GM12878 (cell line): ENCODE results near the gene GNA15. TPM values are rescaled to one million over a fixed set of nuclear protein-coding genes. Genes with fewer than 3 reads are reported as not detected.

Source experiments
- ATAC-seq: fragments of 200-7000 bp; cut with Tn5 transposase; 3 replicates; pipeline ENCODE4 v1.9.1; 2020; ENCODE audit warnings: mild to moderate bottlenecking, moderate library complexity
- BruUV-seq: library from RNA; stranded (reverse); fragments of 400-500 nt; replicated peaks from 2 replicates; lab custom pipeline; 2021; lab: Mats Ljungman, UMichigan
- CTCF ChIA-PET: fragments of 300-600 bp; sonication (Branson Sonifier 250); formaldehyde crosslinking; extraction: SDS; loops from one replicate; lab custom pipeline; 2021; ENCODE audit warnings: inconsistent platforms; lab: Yijun Ruan, JAX
- POLR2A ChIA-PET: fragments of 350-600 bp; formaldehyde crosslinking; extraction: SDS; loops from one replicate; lab custom pipeline; 2021; ENCODE audit warnings: inconsistent platforms; lab: Charles Lee
- RAD21 ChIA-PET: fragments of 300-600 bp; sonication (Branson Sonifier 250); formaldehyde crosslinking; loops from one replicate; lab custom pipeline; 2023; ENCODE audit warnings: antibody characterized with exemption; ENCODE audit not compliant: unreplicated experiment; lab: Charles Lee
- SMC1A ChIA-PET: fragments of 300-600 bp; sonication (Branson Sonifier 250); formaldehyde crosslinking; loops from one replicate; lab custom pipeline; 2023; ENCODE audit not compliant: unreplicated experiment, uncharacterized antibody; lab: Charles Lee
- DNase-seq: peaks from one replicate; pipeline ENCODE4 v3.0.0-alpha.2; 2011; ENCODE audit warnings: low read depth, low spot score
- FAIRE-seq: peaks from 3 replicates; lab custom pipeline; 2011; peaks lifted over from hg19 to GRCh38; lab: Jason Lieb, UNC
- H2AFZ ChIP-seq: 2 replicates; pipeline ENCODE4 v1.6.0; 2011; ENCODE audit warnings: low read depth, low read length, control low read depth; ENCODE audit not compliant: control insufficient read depth
- H3K27ac ChIP-seq: 2 replicates; pipeline ENCODE4 v1.5.1; 2011; ENCODE audit warnings: control low read depth; ENCODE audit not compliant: control insufficient read depth, insufficient read depth
- H3K27me3 ChIP-seq, 2 experiments: replicated peaks in 1 of 2; 2 replicates each; pipeline versions ENCODE4 v1.6.0 to v1.6.1; 2011; ENCODE audit warnings: low read length in 1 of 2; ENCODE audit not compliant: control insufficient read depth in 2 of 2, insufficient read depth in 2 of 2
- H3K36me3 ChIP-seq, 2 experiments: 2 replicates each; pipeline ENCODE4 v1.5.1; 2011; ENCODE audit warnings: low read length in 1 of 2; ENCODE audit not compliant: control insufficient read depth in 2 of 2, insufficient read depth in 2 of 2
- H3K4me1 ChIP-seq: 2 replicates; pipeline ENCODE4 v1.6.1; 2011; ENCODE audit warnings: mild to moderate bottlenecking, low read length, moderate library complexity, mixed read lengths; ENCODE audit not compliant: control insufficient read depth, insufficient read depth
- H3K4me2 ChIP-seq: 2 replicates; pipeline ENCODE4 v1.6.0; 2011; ENCODE audit warnings: control low read depth; ENCODE audit not compliant: control insufficient read depth, insufficient read depth
- H3K4me3 ChIP-seq: fragments of 200-600 bp; sonication (generic); 2 replicates; pipeline ENCODE4 v1.5.1; 2016
- H3K79me2 ChIP-seq: 2 replicates; pipeline ENCODE4 v1.6.0; 2011; ENCODE audit warnings: low read length; ENCODE audit not compliant: control insufficient read depth, insufficient read depth
- H3K9ac ChIP-seq: 2 replicates; pipeline ENCODE4 v1.8.0; 2011; ENCODE audit warnings: low read length, control low read depth, mixed read lengths; ENCODE audit not compliant: control insufficient read depth, insufficient read depth
- H3K9me3 ChIP-seq: replicated peaks from 3 replicates; pipeline ENCODE4 v1.5.1; 2011; ENCODE audit warnings: mild to moderate bottlenecking, low read length; ENCODE audit not compliant: control insufficient read depth, insufficient read depth
- H4K20me1 ChIP-seq: 2 replicates; pipeline ENCODE4 v1.6.0; 2011; ENCODE audit not compliant: control insufficient read depth, insufficient read depth
- POLR2AphosphoS5 ChIP-seq: IDR thresholded peaks from 2 replicates; pipeline ENCODE4 v1.6.1; 2011; ENCODE audit warnings: mild to moderate bottlenecking, low read length, inconsistent platforms
- SIX5 ChIP-seq: IDR thresholded peaks from 2 replicates; pipeline ENCODE4 v1.6.1; 2011; ENCODE audit warnings: mild to moderate bottlenecking, low read depth, low read length, moderate library complexity; ENCODE audit not compliant: severe bottlenecking
- SMAD1 ChIP-seq: fragments of 450-650 bp; IDR thresholded peaks from 2 replicates; pipeline ENCODE4 v1.6.1; 2018; ENCODE audit warnings: mild to moderate bottlenecking, low read depth; ENCODE audit not compliant: partially characterized antibody
- SMAD5 ChIP-seq: IDR thresholded peaks from 2 replicates; pipeline ENCODE4 v1.6.1; 2016; ENCODE audit warnings: antibody characterized with exemption, low read depth
- SPI1 ChIP-seq: IDR thresholded peaks from 2 replicates; pipeline ENCODE4 v1.6.1; 2011; ENCODE audit warnings: low read depth, mild to moderate bottlenecking, low read length, moderate library complexity, borderline replicate concordance; ENCODE audit not compliant: insufficient read depth
- STAT1 ChIP-seq: fragments of 450-650 bp; conservative IDR thresholded peaks from 2 replicates; pipeline ENCODE4 v1.6.1; 2014; ENCODE audit warnings: antibody characterized with exemption, mild to moderate bottlenecking
- SUZ12 ChIP-seq: fragments of 200-600 bp; sonication (generic); IDR thresholded peaks from one replicate; pipeline ENCODE4 v1.6.1; 2018; ENCODE audit warnings: antibody characterized with exemption, mild to moderate bottlenecking; ENCODE audit not compliant: unreplicated experiment
- ZNF384 ChIP-seq: IDR thresholded peaks from 2 replicates; pipeline ENCODE4 v1.6.1; 2012; ENCODE audit warnings: low read depth, mild to moderate bottlenecking, low read length, improper control_type of control experiment, borderline replicate concordance
- WGBS: methylation state at CpG from one replicate; pipeline ENCODE4 v1.1.6; 2016; ENCODE audit warnings: low lambda C conversion rate; ENCODE audit not compliant: insufficient replicate concordance, insufficient coverage; ENCODE audit errors: missing lambda C conversion rate; 5-methylcytosine and 5-hydroxymethylcytosine counted together
- in situ Hi-C: fragments of 300-500 bp; cut with MboI; formaldehyde crosslinking; loops from 9 replicates; pipeline ENCODE4 v1.14.3; 2018; ENCODE audit warnings: mixed read lengths
- intact Hi-C: fragments of 100-400 bp; cut with micrococcal nuclease; formaldehyde crosslinking; loops from one replicate; pipeline ENCODE4 v1.14.2; 2022; ENCODE audit not compliant: unreplicated experiment
- polyA plus RNA-seq, 11 experiments: library from polyadenylated mRNA; depleted of rRNA in 4 of 11; unstranded in 6 of 11; stranded (reverse) in 5 of 11; fragments of >200 nt; fragmentation: Nextera tagmentation in 4 of 11; fragmentation: Illumina TruSeq in 1 of 11; extraction: Ambion mirVana in 4 of 11; extraction: Trizol in 1 of 11; gene quantifications; 1 replicate in 1 of 11; 2 replicates in 10 of 11; pipeline versions ENCODE4 v1.2.1 to v1.2.3, GENCODE V29; 2011 to 2016; ENCODE audit warnings: inconsistent platforms in 2 of 11, missing spikeins in 2 of 11, low read depth in 1 of 11
- total RNA-seq, 4 experiments: library from RNA; depleted of rRNA in 3 of 4; stranded (reverse); fragments of >200 nt in 3 of 4; fragmentation: Illumina TruSeq in 1 of 4; extraction: Trizol in 1 of 4; gene quantifications; 2 replicates each; pipeline versions ENCODE4 v1.2.1 to v1.2.3, GENCODE V29; 2013 to 2021
- TF ChIP-seq, protein P1 (sequence below): fragments of 450-650 bp; IDR thresholded peaks from 2 replicates; pipeline ENCODE4 v1.6.1; 2014; ENCODE audit warnings: mild to moderate bottlenecking
- TF ChIP-seq, protein P2 (sequence below): IDR thresholded peaks from 2 replicates; pipeline ENCODE4 v1.6.1; 2011; ENCODE audit warnings: low read depth, mild to moderate bottlenecking, low read length, moderate library complexity, borderline replicate concordance; ENCODE audit errors: extremely low read depth
- TF ChIP-seq, protein P3 (sequence below): fragments of 450-650 bp; IDR thresholded peaks from 2 replicates; pipeline ENCODE4 v1.6.1; 2017; ENCODE audit warnings: mild to moderate bottlenecking

Gene GNA15
- total and polyA plus RNA-seq, 10 of the 15 experiments (the other 5 are each of a cell fraction or from before 2014, with no cell fraction given): 0.42 to 18.0 (median 9.4) TPM

DNA sequence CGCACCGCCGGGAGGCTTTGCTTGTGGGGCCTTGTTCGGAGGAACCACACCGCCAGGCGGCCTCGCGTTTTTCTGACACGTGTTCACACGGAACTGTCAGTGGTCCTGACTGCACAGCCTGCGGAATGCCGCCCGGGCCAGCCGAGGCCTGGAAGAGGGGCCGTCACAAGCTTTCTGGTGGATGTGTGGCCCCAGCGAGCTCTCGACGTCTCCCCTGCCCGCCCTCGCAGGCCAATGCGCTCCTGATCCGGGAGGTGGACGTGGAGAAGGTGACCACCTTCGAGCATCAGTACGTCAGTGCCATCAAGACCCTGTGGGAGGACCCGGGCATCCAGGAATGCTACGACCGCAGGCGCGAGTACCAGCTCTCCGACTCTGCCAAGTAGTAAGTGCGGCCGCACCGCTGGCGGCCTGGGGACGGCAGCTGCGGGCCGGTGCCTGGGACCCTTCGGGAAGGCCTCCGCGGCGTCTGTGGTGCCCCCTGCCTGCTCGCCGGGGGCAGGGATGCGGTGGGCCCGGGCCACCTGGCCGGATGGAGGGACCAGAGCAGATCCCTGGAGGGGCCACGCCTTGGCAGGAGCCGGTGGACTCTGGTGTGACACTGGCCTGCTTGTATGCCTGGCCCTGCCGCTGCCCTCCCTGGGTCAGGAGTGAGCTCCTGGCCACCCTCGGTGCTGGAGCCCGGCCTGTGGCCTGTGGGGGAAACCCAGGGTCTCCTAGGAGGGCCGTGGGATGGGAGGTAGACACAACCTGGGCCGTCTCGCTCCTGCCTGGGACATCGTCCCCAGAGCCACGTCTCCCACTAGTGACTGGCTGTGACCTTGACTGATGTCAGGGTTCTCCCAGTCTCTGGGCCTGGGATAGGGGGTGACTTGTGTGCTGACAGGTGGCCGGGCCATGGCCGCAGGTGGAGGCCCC is 22.5 kb upstream of the GNA15 start:
- no peak for DNase-seq
- ChIA-PET SMC1A (no interaction called here), RAD21 (no interaction called here), CTCF (interaction anchor here (1.4 kb wide), 1 partner anchor 13 kb away, joined by 3 read pairs; no protein-coding TSS in a partner anchor), POLR2A (no interaction called here)
- no TSS peak for BruUV-seq
- no peaks in the 10 kb centered on the region for H3K79me2 ChIP-seq
- TF ChIP-seq STAT1 (no peak), POLR2AphosphoS5 (no peak)
- TF ChIP-seq, protein P1, sequence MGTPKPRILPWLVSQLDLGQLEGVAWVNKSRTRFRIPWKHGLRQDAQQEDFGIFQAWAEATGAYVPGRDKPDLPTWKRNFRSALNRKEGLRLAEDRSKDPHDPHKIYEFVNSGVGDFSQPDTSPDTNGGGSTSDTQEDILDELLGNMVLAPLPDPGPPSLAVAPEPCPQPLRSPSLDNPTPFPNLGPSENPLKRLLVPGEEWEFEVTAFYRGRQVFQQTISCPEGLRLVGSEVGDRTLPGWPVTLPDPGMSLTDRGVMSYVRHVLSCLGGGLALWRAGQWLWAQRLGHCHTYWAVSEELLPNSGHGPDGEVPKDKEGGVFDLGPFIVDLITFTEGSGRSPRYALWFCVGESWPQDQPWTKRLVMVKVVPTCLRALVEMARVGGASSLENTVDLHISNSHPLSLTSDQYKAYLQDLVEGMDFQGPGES: no peak
- FAIRE-seq: no peak
- in situ Hi-C loops: no loop called here
- H3K4me1 ChIP-seq: no peaks in the 10 kb centered on the region
- H3K36me3 ChIP-seq: no peaks in the 10 kb centered on the region
- H2AFZ ChIP-seq: no peak overlapping the region
- H3K9me3 ChIP-seq: no peaks in the 10 kb centered on the region
- H3K4me3 ChIP-seq: no peak overlapping the region
- no peak overlapping the region for H3K9ac ChIP-seq
- H3K27me3 ChIP-seq: no peaks in the 10 kb centered on the region
- no peaks in the 10 kb centered on the region for H4K20me1 ChIP-seq
- WGBS: 84% methylated on average over 56 of the region's 59 CpGs
- ATAC-seq: no peak
- no peak overlapping the region for H3K27ac ChIP-seq
- intact Hi-C loops: no loop called here
- no peak overlapping the region for H3K4me2 ChIP-seq

DNA sequence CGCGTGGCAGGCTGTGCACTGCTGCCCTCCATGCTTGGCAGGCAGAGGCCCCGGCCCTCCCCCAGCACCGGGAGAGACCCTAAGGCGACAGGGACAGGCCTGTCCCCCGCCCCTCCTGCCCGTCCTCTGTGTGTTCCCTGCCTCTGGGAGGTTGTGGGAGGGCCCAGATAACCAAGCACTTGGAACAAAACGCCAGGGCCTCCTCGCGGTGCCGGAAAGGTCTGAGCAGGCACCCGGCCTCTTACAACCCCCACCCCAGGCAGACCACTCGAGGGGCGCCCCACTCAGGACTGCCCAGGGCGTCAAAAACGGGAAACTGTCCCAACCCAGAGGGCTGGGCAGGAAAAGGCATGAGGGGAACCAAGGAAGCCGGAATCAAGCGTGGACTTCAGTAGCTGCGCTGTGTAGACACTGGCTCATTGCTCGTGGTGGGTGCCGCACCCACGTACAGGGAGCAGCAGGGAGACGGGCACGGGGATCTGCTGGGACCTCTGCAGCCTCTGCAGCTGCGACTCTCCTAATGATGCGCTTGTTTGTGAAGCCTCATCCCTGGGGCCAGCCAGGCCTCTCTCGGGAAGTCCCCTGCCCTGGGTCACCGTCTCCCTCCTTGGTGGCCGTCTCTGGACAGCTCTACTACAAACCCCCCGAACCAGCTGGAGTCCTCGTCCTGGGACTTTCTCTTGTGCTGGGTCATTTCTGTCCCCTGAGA is 21.7 kb upstream of the GNA15 start:
- Histone ChIP-seq H3K4me2 (no peak overlapping the region), H3K36me3 (no peaks in the 10 kb centered on the region), H3K4me1 (no peaks in the 10 kb centered on the region), H3K9ac (no peak overlapping the region), H3K9me3 (no peaks in the 10 kb centered on the region), H3K79me2 (no peaks in the 10 kb centered on the region), H3K4me3 (no peak overlapping the region), H3K27me3 (no peaks in the 10 kb centered on the region), H4K20me1 (no peaks in the 10 kb centered on the region), H3K27ac (no peak overlapping the region), H2AFZ (no peak overlapping the region)
- WGBS: 61% methylated on average over 31 of the region's 31 CpGs
- in situ Hi-C loops (no loop called here), intact Hi-C loops (no loop called here)
- no peak for DNase-seq
- no peak for FAIRE-seq
- RAD21 ChIA-PET: no interaction called here
- CTCF ChIA-PET: no interaction called here
- POLR2A ChIA-PET: no interaction called here
- no TSS peak for BruUV-seq
- SMC1A ChIA-PET: no interaction called here
- ATAC-seq: no peak
- no peak for TF ChIP-seq SIX5
- no peak for TF ChIP-seq STAT1
- TF ChIP-seq, protein P2, sequence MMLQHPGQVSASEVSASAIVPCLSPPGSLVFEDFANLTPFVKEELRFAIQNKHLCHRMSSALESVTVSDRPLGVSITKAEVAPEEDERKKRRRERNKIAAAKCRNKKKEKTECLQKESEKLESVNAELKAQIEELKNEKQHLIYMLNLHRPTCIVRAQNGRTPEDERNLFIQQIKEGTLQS: no peak
- no peak for TF ChIP-seq SMAD5
- TF ChIP-seq, protein P3, sequence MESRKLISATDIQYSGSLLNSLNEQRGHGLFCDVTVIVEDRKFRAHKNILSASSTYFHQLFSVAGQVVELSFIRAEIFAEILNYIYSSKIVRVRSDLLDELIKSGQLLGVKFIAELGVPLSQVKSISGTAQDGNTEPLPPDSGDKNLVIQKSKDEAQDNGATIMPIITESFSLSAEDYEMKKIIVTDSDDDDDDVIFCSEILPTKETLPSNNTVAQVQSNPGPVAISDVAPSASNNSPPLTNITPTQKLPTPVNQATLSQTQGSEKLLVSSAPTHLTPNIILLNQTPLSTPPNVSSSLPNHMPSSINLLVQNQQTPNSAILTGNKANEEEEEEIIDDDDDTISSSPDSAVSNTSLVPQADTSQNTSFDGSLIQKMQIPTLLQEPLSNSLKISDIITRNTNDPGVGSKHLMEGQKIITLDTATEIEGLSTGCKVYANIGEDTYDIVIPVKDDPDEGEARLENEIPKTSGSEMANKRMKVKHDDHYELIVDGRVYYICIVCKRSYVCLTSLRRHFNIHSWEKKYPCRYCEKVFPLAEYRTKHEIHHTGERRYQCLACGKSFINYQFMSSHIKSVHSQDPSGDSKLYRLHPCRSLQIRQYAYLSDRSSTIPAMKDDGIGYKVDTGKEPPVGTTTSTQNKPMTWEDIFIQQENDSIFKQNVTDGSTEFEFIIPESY: no peak
- no peak for TF ChIP-seq SPI1
- no peak for TF ChIP-seq SMAD1
- no peak for TF ChIP-seq SUZ12
- TF ChIP-seq ZNF384: no peak
